ENCODE data around the gene RPS6KB1.

RPS6KB1 gene

DNA sequence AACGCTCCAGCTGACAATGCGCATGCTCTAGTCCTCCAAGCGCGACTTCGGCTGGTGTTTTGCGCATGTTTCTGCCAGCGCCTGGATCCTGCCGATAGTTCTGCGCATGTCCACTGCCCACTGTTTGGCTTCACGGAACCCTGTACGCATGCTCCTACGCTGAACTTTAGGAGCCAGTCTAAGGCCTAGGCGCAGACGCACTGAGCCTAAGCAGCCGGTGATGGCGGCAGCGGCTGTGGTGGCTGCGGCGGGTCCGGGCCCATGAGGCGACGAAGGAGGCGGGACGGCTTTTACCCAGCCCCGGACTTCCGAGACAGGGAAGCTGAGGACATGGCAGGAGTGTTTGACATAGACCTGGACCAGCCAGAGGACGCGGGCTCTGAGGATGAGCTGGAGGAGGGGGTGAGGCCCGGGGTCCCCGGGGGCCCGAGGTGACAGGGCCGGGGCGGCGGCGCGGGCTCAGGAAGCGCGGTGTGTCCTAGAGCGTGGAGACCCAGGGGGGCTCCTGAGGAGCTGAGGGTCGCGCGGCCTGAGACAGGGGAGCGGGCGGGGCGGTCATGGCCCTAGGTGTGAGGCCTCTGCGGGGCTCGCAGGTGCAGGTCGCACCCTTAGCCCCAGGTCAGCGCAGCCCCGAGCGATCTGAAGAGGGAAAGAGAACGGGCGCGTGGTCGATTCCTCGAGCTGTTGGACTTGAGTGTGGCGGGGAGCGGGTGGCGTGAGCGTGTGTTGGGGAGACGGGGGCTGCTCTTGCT, at the start of gene RPS6KB1, which contains the start of gene TUBD1:
Gene RPS6KB1 (plus strand): TSS at position 198 of the 752 bp plus-strand sequence. CDS start 64 bp downstream, at position 262.
Gene TUBD1 (minus strand): TSS at position 20 of the 752 bp plus-strand sequence. CDS start 1,941 bp downstream, outside the sequence.
- no peak for TF ChIP-seq CTCF (IDR thresholded peaks at IDR 0.05; ENCODE audit: unreplicated experiment in 3 of 3)
- peak within 1 kb of the TSS; percentile 98 to 100 (median 100) for H3K4me3 Mint-ChIP-seq
- peak within 1 kb of the TSS; percentile 94 to 99 (median 94) for H3K27ac Mint-ChIP-seq
- H3K36me3 Mint-ChIP-seq (ENCODE audit: low read depth): peaks cover 12% of the 10 kb centered on the region
- H3K27me3 Mint-ChIP-seq (ENCODE audit: low read depth): no peaks in the 10 kb centered on the region
- no peaks in the 10 kb centered on the region for H3K9me3 Mint-ChIP-seq
- peaks cover 33% of the 10 kb centered on the region for H3K4me1 Mint-ChIP-seq

GRCh38 chr17:59844884-59845594, 47.9 kb upstream of the RPS6KB1 start:
- no peaks in the 10 kb centered on the region for H3K27me3 Mint-ChIP-seq (ENCODE audit: low read depth)
- TF ChIP-seq CTCF (IDR thresholded peaks at IDR 0.05; ENCODE audit: unreplicated experiment in 3 of 3): no peak
- H3K4me3 Mint-ChIP-seq: peak overlapping the region in 1 of 3 experiments; percentile 60
- peaks cover 29% of the 10 kb centered on the region for H3K36me3 Mint-ChIP-seq (ENCODE audit: low read depth)
- H3K4me1 Mint-ChIP-seq: peaks cover 74% of the 10 kb centered on the region
- H3K27ac Mint-ChIP-seq: peak overlapping the region; percentile 84 to 97 (median 97)
- no peaks in the 10 kb centered on the region for H3K9me3 Mint-ChIP-seq

- peak overlapping the region; percentile 84 to 97 (median 97) for H3K27ac Mint-ChIP-seq
- H3K4me3 Mint-ChIP-seq: peak overlapping the region in 1 of 3 experiments; percentile 60
- H3K36me3 Mint-ChIP-seq (ENCODE audit: low read depth): peaks cover 22% of the 10 kb centered on the region
- H3K9me3 Mint-ChIP-seq: no peaks in the 10 kb centered on the region
- no peaks in the 10 kb centered on the region for H3K27me3 Mint-ChIP-seq (ENCODE audit: low read depth)
- TF ChIP-seq CTCF (IDR thresholded peaks at IDR 0.05; ENCODE audit: unreplicated experiment in 3 of 3): no peak
- peaks cover 66% of the 10 kb centered on the region for H3K4me1 Mint-ChIP-seq
Measured at GRCh38 chr17:59845595-59846393, 47.1 kb upstream of the RPS6KB1 start.

DNA sequence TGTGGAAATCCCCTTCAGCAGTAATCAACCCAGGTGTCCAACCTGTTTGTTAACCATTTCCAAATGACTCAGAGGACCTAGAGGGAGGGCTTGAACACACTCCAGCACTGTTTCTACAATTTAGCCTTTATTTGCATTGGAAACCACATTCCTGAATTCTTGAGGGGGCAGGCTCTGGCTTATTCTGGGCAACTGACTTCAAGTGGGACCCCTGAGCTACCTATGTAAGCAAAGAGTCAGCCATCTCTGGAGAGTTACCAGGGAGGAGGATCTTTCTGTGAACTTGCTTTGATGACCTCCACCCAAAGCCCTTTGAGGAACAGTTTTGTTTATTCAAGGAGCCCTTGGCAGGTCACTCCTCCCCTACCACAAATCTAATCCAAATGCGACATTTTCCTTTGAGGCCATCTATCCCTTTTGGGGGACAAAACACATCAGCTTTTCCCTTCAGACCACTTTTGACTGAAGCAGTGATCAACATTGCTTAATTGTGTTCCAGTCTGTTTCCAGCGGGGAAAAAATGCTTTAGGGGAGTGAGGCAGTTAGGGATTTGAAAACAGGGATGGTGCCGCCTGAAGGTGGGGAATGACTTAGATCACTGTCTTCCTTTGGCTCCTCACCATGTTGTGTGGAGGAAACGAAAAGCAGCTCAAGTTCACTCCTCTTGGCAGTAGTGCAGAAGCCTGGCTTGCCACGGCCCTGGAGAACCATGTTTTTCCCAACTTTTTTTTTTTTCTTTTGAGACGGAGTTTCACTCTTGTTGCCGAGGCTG, 46.3 kb upstream of the RPS6KB1 start:
- H3K27me3 Mint-ChIP-seq (ENCODE audit: low read depth): no peaks in the 10 kb centered on the region
- no peaks in the 10 kb centered on the region for H3K9me3 Mint-ChIP-seq
- H3K4me3 Mint-ChIP-seq: peak overlapping the region in 1 of 3 experiments; percentile 2
- H3K36me3 Mint-ChIP-seq (ENCODE audit: low read depth): peaks cover 14% of the 10 kb centered on the region
- peak overlapping the region; percentile 84 to 97 (median 97) for H3K27ac Mint-ChIP-seq
- TF ChIP-seq CTCF (IDR thresholded peaks at IDR 0.05; ENCODE audit: unreplicated experiment in 3 of 3): no peak
- peaks cover 61% of the 10 kb centered on the region for H3K4me1 Mint-ChIP-seq

- H3K27ac Mint-ChIP-seq: peak overlapping the region in 2 of 3 experiments; percentile 84 to 97
- no peak for TF ChIP-seq CTCF (IDR thresholded peaks at IDR 0.05; ENCODE audit: unreplicated experiment in 3 of 3)
- no peaks in the 10 kb centered on the region for H3K9me3 Mint-ChIP-seq
- no peaks in the 10 kb centered on the region for H3K27me3 Mint-ChIP-seq (ENCODE audit: low read depth)
- peaks cover under 1% of the 10 kb centered on the region for H3K36me3 Mint-ChIP-seq (ENCODE audit: low read depth)
- peaks cover 63% of the 10 kb centered on the region for H3K4me1 Mint-ChIP-seq
- no peak overlapping the region for H3K4me3 Mint-ChIP-seq
Measured at GRCh38 chr17:59848385-59848668, 44.6 kb upstream of the RPS6KB1 start.

Measured in nephron (organoid).